GM12878 (cell line): ENCODE measurements around the gene SCIMP. TPM values are rescaled to one million over a fixed set of nuclear protein-coding genes. Genes with fewer than 3 reads are reported as not detected.

Source experiments
- ATAC-seq: fragments of 200-7000 bp; cut with Tn5 transposase; 3 replicates; pipeline ENCODE4 v1.9.1; 2020; ENCODE audit warnings: mild to moderate bottlenecking, moderate library complexity
- BruUV-seq: library from RNA; stranded (reverse); fragments of 400-500 nt; replicated peaks from 2 replicates; lab custom pipeline; 2021; lab: Mats Ljungman, UMichigan
- CTCF ChIA-PET: fragments of 300-600 bp; sonication (Branson Sonifier 250); formaldehyde crosslinking; extraction: SDS; loops from one replicate; lab custom pipeline; 2021; ENCODE audit warnings: inconsistent platforms; lab: Yijun Ruan, JAX
- POLR2A ChIA-PET: fragments of 350-600 bp; formaldehyde crosslinking; extraction: SDS; loops from one replicate; lab custom pipeline; 2021; ENCODE audit warnings: inconsistent platforms; lab: Charles Lee
- RAD21 ChIA-PET: fragments of 300-600 bp; sonication (Branson Sonifier 250); formaldehyde crosslinking; loops from one replicate; lab custom pipeline; 2023; ENCODE audit warnings: antibody characterized with exemption; ENCODE audit not compliant: unreplicated experiment; lab: Charles Lee
- SMC1A ChIA-PET: fragments of 300-600 bp; sonication (Branson Sonifier 250); formaldehyde crosslinking; loops from one replicate; lab custom pipeline; 2023; ENCODE audit not compliant: unreplicated experiment, uncharacterized antibody; lab: Charles Lee
- DNase-seq: peaks from one replicate; pipeline ENCODE4 v3.0.0-alpha.2; 2011; ENCODE audit warnings: low read depth, low spot score
- FAIRE-seq: peaks from 3 replicates; lab custom pipeline; 2011; peaks lifted over from hg19 to GRCh38; lab: Jason Lieb, UNC
- H2AFZ ChIP-seq: 2 replicates; pipeline ENCODE4 v1.6.0; 2011; ENCODE audit warnings: low read depth, low read length, control low read depth; ENCODE audit not compliant: control insufficient read depth
- H3K27ac ChIP-seq: 2 replicates; pipeline ENCODE4 v1.5.1; 2011; ENCODE audit warnings: control low read depth; ENCODE audit not compliant: control insufficient read depth, insufficient read depth
- H3K27me3 ChIP-seq, 2 experiments: replicated peaks in 1 of 2; 2 replicates each; pipeline versions ENCODE4 v1.6.0 to v1.6.1; 2011; ENCODE audit warnings: low read length in 1 of 2; ENCODE audit not compliant: control insufficient read depth in 2 of 2, insufficient read depth in 2 of 2
- H3K36me3 ChIP-seq, 2 experiments: 2 replicates each; pipeline ENCODE4 v1.5.1; 2011; ENCODE audit warnings: low read length in 1 of 2; ENCODE audit not compliant: control insufficient read depth in 2 of 2, insufficient read depth in 2 of 2
- H3K4me1 ChIP-seq: 2 replicates; pipeline ENCODE4 v1.6.1; 2011; ENCODE audit warnings: mild to moderate bottlenecking, low read length, moderate library complexity, mixed read lengths; ENCODE audit not compliant: control insufficient read depth, insufficient read depth
- H3K4me2 ChIP-seq: 2 replicates; pipeline ENCODE4 v1.6.0; 2011; ENCODE audit warnings: control low read depth; ENCODE audit not compliant: control insufficient read depth, insufficient read depth
- H3K4me3 ChIP-seq: fragments of 200-600 bp; sonication (generic); 2 replicates; pipeline ENCODE4 v1.5.1; 2016
- H3K79me2 ChIP-seq: 2 replicates; pipeline ENCODE4 v1.6.0; 2011; ENCODE audit warnings: low read length; ENCODE audit not compliant: control insufficient read depth, insufficient read depth
- H3K9ac ChIP-seq: 2 replicates; pipeline ENCODE4 v1.8.0; 2011; ENCODE audit warnings: low read length, control low read depth, mixed read lengths; ENCODE audit not compliant: control insufficient read depth, insufficient read depth
- H3K9me3 ChIP-seq: replicated peaks from 3 replicates; pipeline ENCODE4 v1.5.1; 2011; ENCODE audit warnings: mild to moderate bottlenecking, low read length; ENCODE audit not compliant: control insufficient read depth, insufficient read depth
- H4K20me1 ChIP-seq: 2 replicates; pipeline ENCODE4 v1.6.0; 2011; ENCODE audit not compliant: control insufficient read depth, insufficient read depth
- CHD1 ChIP-seq: IDR thresholded peaks from 2 replicates; pipeline ENCODE4 v1.6.1; 2012; ENCODE audit warnings: low read depth, low read length, improper control_type of control experiment
- HDAC2 ChIP-seq: fragments of 200-600 bp; sonication (generic); IDR thresholded peaks from 2 replicates; pipeline ENCODE4 v1.6.1; 2017
- KLF5 ChIP-seq: fragments of 450-650 bp; IDR thresholded peaks from 2 replicates; pipeline ENCODE4 v1.6.1; 2014; ENCODE audit warnings: mild to moderate bottlenecking; ENCODE audit not compliant: partially characterized antibody
- MYC ChIP-seq: IDR thresholded peaks from 2 replicates; pipeline ENCODE4 v1.6.1; 2011; ENCODE audit warnings: mild to moderate bottlenecking, low read length, moderate library complexity, inconsistent platforms; ENCODE audit not compliant: insufficient read depth, insufficient replicate concordance, insufficient read length, severe bottlenecking
- SRF ChIP-seq, 2 experiments: IDR thresholded peaks; 2 replicates each; pipeline ENCODE4 v1.6.1; 2011; ENCODE audit warnings: low read depth in 2 of 2, low read length in 2 of 2, mild to moderate bottlenecking in 1 of 2, moderate library complexity in 1 of 2
- TARDBP ChIP-seq: IDR thresholded peaks from 2 replicates; pipeline ENCODE4 v1.6.1; 2016; ENCODE audit warnings: borderline replicate concordance
- TCF12 ChIP-seq: IDR thresholded peaks from 2 replicates; pipeline ENCODE4 v1.6.1; 2011; ENCODE audit warnings: low read depth, mild to moderate bottlenecking, low read length
- ZNF622 ChIP-seq: fragments of 450-650 bp; IDR thresholded peaks from 2 replicates; pipeline ENCODE4 v1.6.1; 2017; ENCODE audit warnings: mild to moderate bottlenecking, inconsistent platforms
- WGBS: methylation state at CpG from one replicate; pipeline ENCODE4 v1.1.6; 2016; ENCODE audit warnings: low lambda C conversion rate; ENCODE audit not compliant: insufficient replicate concordance, insufficient coverage; ENCODE audit errors: missing lambda C conversion rate; 5-methylcytosine and 5-hydroxymethylcytosine counted together
- in situ Hi-C: fragments of 300-500 bp; cut with MboI; formaldehyde crosslinking; loops from 9 replicates; pipeline ENCODE4 v1.14.3; 2018; ENCODE audit warnings: mixed read lengths
- intact Hi-C: fragments of 100-400 bp; cut with micrococcal nuclease; formaldehyde crosslinking; loops from one replicate; pipeline ENCODE4 v1.14.2; 2022; ENCODE audit not compliant: unreplicated experiment
- polyA plus RNA-seq, 11 experiments: library from polyadenylated mRNA; depleted of rRNA in 4 of 11; unstranded in 6 of 11; stranded (reverse) in 5 of 11; fragments of >200 nt; fragmentation: Nextera tagmentation in 4 of 11; fragmentation: Illumina TruSeq in 1 of 11; extraction: Ambion mirVana in 4 of 11; extraction: Trizol in 1 of 11; gene quantifications; 1 replicate in 1 of 11; 2 replicates in 10 of 11; pipeline versions ENCODE4 v1.2.1 to v1.2.3, GENCODE V29; 2011 to 2016; ENCODE audit warnings: inconsistent platforms in 2 of 11, missing spikeins in 2 of 11, low read depth in 1 of 11
- total RNA-seq, 4 experiments: library from RNA; depleted of rRNA in 3 of 4; stranded (reverse); fragments of >200 nt in 3 of 4; fragmentation: Illumina TruSeq in 1 of 4; extraction: Trizol in 1 of 4; gene quantifications; 2 replicates each; pipeline versions ENCODE4 v1.2.1 to v1.2.3, GENCODE V29; 2013 to 2021
- TF ChIP-seq, protein P1 (sequence below): fragments of 450-650 bp; IDR thresholded peaks from 2 replicates; pipeline ENCODE4 v1.6.1; 2017; ENCODE audit warnings: antibody characterized with exemption, mild to moderate bottlenecking, moderate library complexity
- TF ChIP-seq, protein P2 (sequence below): fragments of 450-650 bp; formaldehyde crosslinking; IDR thresholded peaks from 2 replicates; pipeline ENCODE4 v1.5.0; 2022; ENCODE audit warnings: mild to moderate bottlenecking, missing genetic modification characterization

The SCIMP gene
- total and polyA plus RNA-seq, 10 of the 15 experiments (the other 5 are each of a cell fraction or from before 2014, with no cell fraction given) = 56.7 to 151 (median 95.0) TPM

GRCh38 chr17:5249615-5250014, 15.0 kb upstream of the SCIMP start (continued):
- TF ChIP-seq MYC = no peak

DNA sequence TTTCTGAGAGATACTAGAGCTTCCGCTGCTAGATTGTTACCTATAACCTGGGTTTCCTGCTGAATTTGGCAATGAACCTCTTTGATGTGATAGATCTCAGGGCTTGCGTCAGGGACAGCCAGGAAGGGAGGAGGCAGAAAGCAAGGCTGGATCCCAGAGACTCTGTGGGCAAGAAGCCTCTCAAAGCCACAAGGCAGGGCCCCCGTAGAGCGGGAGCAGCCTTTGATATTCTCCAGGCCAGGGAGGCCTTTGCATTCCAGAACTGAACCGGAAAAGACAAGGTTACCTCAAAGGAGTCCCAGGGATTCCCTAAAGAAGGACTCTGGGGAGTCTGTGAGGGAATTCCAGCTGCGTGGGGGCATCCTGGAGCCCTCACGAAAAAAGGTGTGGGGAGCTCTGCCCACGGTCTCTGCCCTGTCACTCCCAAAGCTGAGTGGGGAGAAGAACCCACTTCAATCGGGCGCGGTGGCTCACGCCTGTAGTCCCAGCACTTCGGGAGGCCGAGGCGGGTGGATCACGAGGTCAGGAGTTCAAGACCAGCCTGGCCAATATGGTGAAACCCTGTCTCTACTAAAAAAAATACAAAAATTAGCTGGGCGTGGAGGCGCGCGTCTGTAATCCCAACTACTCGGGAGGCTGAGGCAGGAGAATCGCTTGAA, 14.3 kb upstream of the SCIMP start:
- in situ Hi-C loops (no loop called here), intact Hi-C loops (loop anchor here (1.0 kb wide), 2 partner anchors 58 to 190 kb away; partner anchors contain the start of gene C1QBP)
- ChIA-PET RAD21 (interaction anchor here (0.8 to 1.5 kb wide), 3 partner anchors 11 to 190 kb away, joined by 3 to 4 read pairs (median 4); partner anchors contain the start of gene C1QBP), SMC1A (interaction anchor here (0.6 to 3.9 kb wide), 7 partner anchors 35 to 833 kb away, joined by 3 to 14 read pairs (median 3); partner anchors contain the start of gene C1QBP), CTCF (interaction anchor here (0.9 to 6.2 kb wide), 9 partner anchors 14 to 191 kb away, joined by 3 to 55 read pairs (median 5); partner anchors contain the start of genes C1QBP, NUP88 and SCIMP), POLR2A (interaction anchor here (0.7 kb wide), 1 partner anchor 56 kb away, joined by 3 read pairs; no protein-coding TSS in a partner anchor)
- H3K4me3 ChIP-seq = no peak overlapping the region
- H3K9ac ChIP-seq = no peak overlapping the region
- TF ChIP-seq HDAC2 (no peak), SRF (IDR thresholded peaks at IDR 0.05; ENCODE audit: low read depth in 2 of 2, low read length in 2 of 2) (no peak), CHD1 (no peak), KLF5 (no peak), TARDBP (no peak), TCF12 (no peak), ZNF622 (no peak)
- TF ChIP-seq, protein P1, sequence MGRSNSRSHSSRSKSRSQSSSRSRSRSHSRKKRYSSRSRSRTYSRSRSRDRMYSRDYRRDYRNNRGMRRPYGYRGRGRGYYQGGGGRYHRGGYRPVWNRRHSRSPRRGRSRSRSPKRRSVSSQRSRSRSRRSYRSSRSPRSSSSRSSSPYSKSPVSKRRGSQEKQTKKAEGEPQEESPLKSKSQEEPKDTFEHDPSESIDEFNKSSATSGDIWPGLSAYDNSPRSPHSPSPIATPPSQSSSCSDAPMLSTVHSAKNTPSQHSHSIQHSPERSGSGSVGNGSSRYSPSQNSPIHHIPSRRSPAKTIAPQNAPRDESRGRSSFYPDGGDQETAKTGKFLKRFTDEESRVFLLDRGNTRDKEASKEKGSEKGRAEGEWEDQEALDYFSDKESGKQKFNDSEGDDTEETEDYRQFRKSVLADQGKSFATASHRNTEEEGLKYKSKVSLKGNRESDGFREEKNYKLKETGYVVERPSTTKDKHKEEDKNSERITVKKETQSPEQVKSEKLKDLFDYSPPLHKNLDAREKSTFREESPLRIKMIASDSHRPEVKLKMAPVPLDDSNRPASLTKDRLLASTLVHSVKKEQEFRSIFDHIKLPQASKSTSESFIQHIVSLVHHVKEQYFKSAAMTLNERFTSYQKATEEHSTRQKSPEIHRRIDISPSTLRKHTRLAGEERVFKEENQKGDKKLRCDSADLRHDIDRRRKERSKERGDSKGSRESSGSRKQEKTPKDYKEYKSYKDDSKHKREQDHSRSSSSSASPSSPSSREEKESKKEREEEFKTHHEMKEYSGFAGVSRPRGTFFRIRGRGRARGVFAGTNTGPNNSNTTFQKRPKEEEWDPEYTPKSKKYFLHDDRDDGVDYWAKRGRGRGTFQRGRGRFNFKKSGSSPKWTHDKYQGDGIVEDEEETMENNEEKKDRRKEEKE = no peak
- TF ChIP-seq, protein P2, sequence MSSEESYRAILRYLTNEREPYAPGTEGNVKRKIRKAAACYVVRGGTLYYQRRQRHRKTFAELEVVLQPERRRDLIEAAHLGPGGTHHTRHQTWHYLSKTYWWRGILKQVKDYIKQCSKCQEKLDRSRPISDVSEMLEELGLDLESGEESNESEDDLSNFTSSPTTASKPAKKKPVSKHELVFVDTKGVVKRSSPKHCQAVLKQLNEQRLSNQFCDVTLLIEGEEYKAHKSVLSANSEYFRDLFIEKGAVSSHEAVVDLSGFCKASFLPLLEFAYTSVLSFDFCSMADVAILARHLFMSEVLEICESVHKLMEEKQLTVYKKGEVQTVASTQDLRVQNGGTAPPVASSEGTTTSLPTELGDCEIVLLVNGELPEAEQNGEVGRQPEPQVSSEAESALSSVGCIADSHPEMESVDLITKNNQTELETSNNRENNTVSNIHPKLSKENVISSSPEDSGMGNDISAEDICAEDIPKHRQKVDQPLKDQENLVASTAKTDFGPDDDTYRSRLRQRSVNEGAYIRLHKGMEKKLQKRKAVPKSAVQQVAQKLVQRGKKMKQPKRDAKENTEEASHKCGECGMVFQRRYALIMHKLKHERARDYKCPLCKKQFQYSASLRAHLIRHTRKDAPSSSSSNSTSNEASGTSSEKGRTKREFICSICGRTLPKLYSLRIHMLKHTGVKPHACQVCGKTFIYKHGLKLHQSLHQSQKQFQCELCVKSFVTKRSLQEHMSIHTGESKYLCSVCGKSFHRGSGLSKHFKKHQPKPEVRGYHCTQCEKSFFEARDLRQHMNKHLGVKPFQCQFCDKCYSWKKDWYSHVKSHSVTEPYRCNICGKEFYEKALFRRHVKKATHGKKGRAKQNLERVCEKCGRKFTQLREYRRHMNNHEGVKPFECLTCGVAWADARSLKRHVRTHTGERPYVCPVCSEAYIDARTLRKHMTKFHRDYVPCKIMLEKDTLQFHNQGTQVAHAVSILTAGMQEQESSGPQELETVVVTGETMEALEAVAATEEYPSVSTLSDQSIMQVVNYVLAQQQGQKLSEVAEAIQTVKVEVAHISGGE = no peak
- no peaks in the 10 kb centered on the region for H4K20me1 ChIP-seq
- ATAC-seq (no peak), DNase-seq (no peak), FAIRE-seq (no peak)
- no peak overlapping the region for H3K27ac ChIP-seq
- no peaks in the 10 kb centered on the region for H3K79me2 ChIP-seq
- H3K36me3 ChIP-seq = no peaks in the 10 kb centered on the region
- H3K9me3 ChIP-seq = no peaks in the 10 kb centered on the region
- 63% methylated on average over 22 of the region's 22 CpGs for WGBS
- 0 out of 2 replicates have a peak, but pooled peaks cover 3% of the 10 kb centered on the region for H3K4me1 ChIP-seq
- H3K27me3 ChIP-seq = no peaks in the 10 kb centered on the region
- no peak overlapping the region for H3K4me2 ChIP-seq
- BruUV-seq = no TSS peak
- H2AFZ ChIP-seq = no peak overlapping the region
